GM23248 (cell line): Measurements from ENCODE around the gene GPC1. TPM values are rescaled to one million over a fixed set of nuclear protein-coding genes. Genes with fewer than 3 reads are reported as not detected.

Experiments
- DNase-seq: peaks from one replicate; pipeline ENCODE4 v3.0.0-alpha.2; 2015
- H2AFZ ChIP-seq: fragments of 200-600 bp; sonication (generic); 2 replicates; pipeline ENCODE4 v1.6.1; 2016; ENCODE audit warnings: antibody characterized with exemption
- H3F3A ChIP-seq: fragments of 200-600 bp; sonication (generic); 2 replicates; pipeline ENCODE4 v1.6.1; 2016; ENCODE audit warnings: mild to moderate bottlenecking, antibody characterized with exemption, mixed run types; ENCODE audit not compliant: insufficient read depth
- H3K27ac ChIP-seq: fragments of 200-600 bp; sonication (generic); 2 replicates; pipeline ENCODE4 v1.5.1; 2016; ENCODE audit warnings: mild to moderate bottlenecking
- H3K27me3 ChIP-seq: fragments of 200-600 bp; sonication (generic); replicated peaks from 2 replicates; pipeline ENCODE4 v1.6.1; 2016; ENCODE audit warnings: mild to moderate bottlenecking; ENCODE audit not compliant: insufficient read depth
- H3K36me3 ChIP-seq: fragments of 200-600 bp; sonication (generic); 2 replicates; pipeline ENCODE4 v1.6.1; 2016; ENCODE audit warnings: low read depth, mild to moderate bottlenecking
- H3K4me1 ChIP-seq: fragments of 200-600 bp; sonication (generic); 2 replicates; pipeline ENCODE4 v1.6.1; 2016; ENCODE audit warnings: mild to moderate bottlenecking; ENCODE audit not compliant: insufficient read depth
- H3K4me2 ChIP-seq: fragments of 200-600 bp; sonication (generic); one replicate; pipeline ENCODE4 v1.6.1; 2016; ENCODE audit warnings: mild to moderate bottlenecking; ENCODE audit not compliant: unreplicated experiment
- H3K4me3 ChIP-seq: fragments of 200-600 bp; sonication (generic); 2 replicates; pipeline ENCODE4 v1.5.1; 2016; ENCODE audit warnings: mild to moderate bottlenecking
- H3K79me2 ChIP-seq: fragments of 200-600 bp; sonication (generic); 2 replicates; pipeline ENCODE4 v1.6.1; 2016; ENCODE audit warnings: mild to moderate bottlenecking; ENCODE audit not compliant: insufficient read depth
- H3K9ac ChIP-seq: fragments of 200-600 bp; sonication (generic); 2 replicates; pipeline ENCODE4 v1.6.1; 2016; ENCODE audit warnings: mild to moderate bottlenecking
- H3K9me2 ChIP-seq: fragments of 200-600 bp; sonication (generic); 2 replicates; pipeline ENCODE4 v1.6.1; 2016; ENCODE audit warnings: mixed run types, mild to moderate bottlenecking, moderate library complexity; ENCODE audit not compliant: insufficient read depth
- H3K9me3 ChIP-seq: fragments of 200-600 bp; sonication (generic); one replicate; pipeline ENCODE4 v1.6.1; 2017; ENCODE audit warnings: low read depth
- H4K20me1 ChIP-seq: fragments of 200-600 bp; sonication (generic); 2 replicates; pipeline ENCODE4 v1.6.0; 2016; ENCODE audit not compliant: insufficient read depth
- EZH2 ChIP-seq: fragments of 200-600 bp; sonication (generic); IDR thresholded peaks from 2 replicates; pipeline ENCODE4 v1.6.1; 2018; ENCODE audit warnings: antibody characterized with exemption, mild to moderate bottlenecking; ENCODE audit not compliant: insufficient read depth, poor library complexity, severe bottlenecking
- EZH2phosphoT487 ChIP-seq: fragments of 200-600 bp; sonication (generic); IDR thresholded peaks from 2 replicates; pipeline ENCODE4 v1.6.1; 2018; ENCODE audit warnings: antibody characterized with exemption, moderate library complexity, mild to moderate bottlenecking, low read depth; ENCODE audit not compliant: insufficient read depth
- WGBS, 2 experiments: methylation state at CpG; one replicate each; pipeline ENCODE4 v1.1.6; 2015 to 2017; ENCODE audit warnings: low lambda C conversion rate in 2 of 2, low coverage in 1 of 2; ENCODE audit errors: missing lambda C conversion rate in 2 of 2; 5-methylcytosine and 5-hydroxymethylcytosine counted together
- in situ Hi-C: fragments of 300-500 bp; cut with MboI; formaldehyde crosslinking; loops from 2 replicates; pipeline ENCODE4 v1.15.0; 2020
- polyA plus RNA-seq: library from polyadenylated mRNA; unstranded; fragments of >200 nt; fragmentation: Nextera tagmentation; extraction: Ambion mirVana; gene quantifications from 2 replicates; pipeline ENCODE4 v1.2.1, GENCODE V29; 2016
- total RNA-seq: library from RNA; depleted of rRNA; stranded (reverse); fragments of >200 nt; shearing (Covaris generic); gene quantifications from 2 replicates; pipeline ENCODE4 v1.2.3, GENCODE V29; 2014

The GPC1 gene
- total and polyA plus RNA-seq, 2 experiments from 2014 or later, result 66.4 to 88.2 TPM

DNA sequence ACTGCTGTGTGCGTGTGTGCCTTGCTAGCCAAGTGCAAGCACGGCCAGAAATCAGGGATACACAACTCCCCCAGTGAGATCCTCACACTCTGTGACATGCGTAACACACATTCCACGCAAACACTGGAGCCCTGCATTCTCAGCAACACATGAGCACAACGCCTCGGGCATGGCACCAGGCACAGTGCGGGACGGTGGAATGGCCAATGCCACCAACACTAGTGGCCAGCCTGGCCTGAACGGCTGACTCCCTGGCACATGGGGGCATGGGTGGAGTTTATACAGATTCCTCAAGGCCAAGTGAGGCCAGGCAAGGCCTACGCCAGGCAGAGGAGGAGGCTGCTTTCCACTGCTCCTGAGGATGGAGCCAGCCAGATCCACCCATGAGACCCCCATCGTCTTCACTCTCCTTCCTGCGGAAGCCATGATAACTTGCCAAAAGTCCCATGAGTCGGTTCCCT, 66.1 kb downstream of the GPC1 start:
- Histone ChIP-seq H2AFZ (no peak overlapping the region), H3K27me3 (no peaks in the 10 kb centered on the region), H3K9me2 (no peaks in the 10 kb centered on the region), H3K79me2 (no peaks in the 10 kb centered on the region), H3K4me2 (no peak overlapping the region), H3K9ac (no peak overlapping the region), H3K4me1 (no peaks in the 10 kb centered on the region), H3K9me3 (no peaks in the 10 kb centered on the region), H3K36me3 (no peaks in the 10 kb centered on the region), H3F3A (no peaks in the 10 kb centered on the region), H3K27ac (no peak overlapping the region), H3K4me3 (no peak overlapping the region), H4K20me1 (no peaks in the 10 kb centered on the region)
- in situ Hi-C loops, result no loop called here
- DNase-seq, result no peak
- TF ChIP-seq EZH2 (no peak), EZH2phosphoT487 (no peak)
- 76 to 79% methylated on average over 13 of the region's 13 CpGs for WGBS, 2 experiments

DNA sequence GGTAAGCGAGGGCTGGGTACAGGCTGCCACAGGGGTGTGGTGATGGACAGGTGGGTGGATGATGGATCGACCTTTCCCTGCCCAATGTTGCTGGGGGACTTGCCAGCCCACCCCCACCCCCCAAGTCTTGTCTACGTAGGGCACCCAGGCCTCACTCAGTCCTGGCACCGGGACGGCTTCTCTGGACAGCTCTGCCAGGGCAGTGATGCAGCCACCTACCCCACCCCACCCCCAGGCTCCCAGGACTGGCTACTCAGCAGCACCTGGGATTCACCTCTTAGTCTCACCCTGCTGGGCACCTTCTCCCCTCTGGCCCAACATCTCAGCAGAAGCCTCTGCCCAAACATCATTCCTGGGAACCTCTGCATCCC, 66.6 kb downstream of the GPC1 start:
- Histone ChIP-seq H3K27ac (no peak overlapping the region), H3F3A (no peaks in the 10 kb centered on the region), H3K9ac (no peak overlapping the region), H3K36me3 (no peaks in the 10 kb centered on the region), H3K79me2 (no peaks in the 10 kb centered on the region), H3K9me2 (no peaks in the 10 kb centered on the region), H3K9me3 (no peaks in the 10 kb centered on the region), H3K4me1 (no peaks in the 10 kb centered on the region), H3K4me3 (no peak overlapping the region), H2AFZ (no peak overlapping the region), H3K27me3 (no peaks in the 10 kb centered on the region), H4K20me1 (no peaks in the 10 kb centered on the region), H3K4me2 (no peak overlapping the region)
- in situ Hi-C loops, result no loop called here
- TF ChIP-seq EZH2, result no peak
- no peak for TF ChIP-seq EZH2phosphoT487
- WGBS, 2 experiments, result 87 to 94% methylated on average over 4 to 5 of the region's 5 CpGs
- DNase-seq, result no peak

DNA sequence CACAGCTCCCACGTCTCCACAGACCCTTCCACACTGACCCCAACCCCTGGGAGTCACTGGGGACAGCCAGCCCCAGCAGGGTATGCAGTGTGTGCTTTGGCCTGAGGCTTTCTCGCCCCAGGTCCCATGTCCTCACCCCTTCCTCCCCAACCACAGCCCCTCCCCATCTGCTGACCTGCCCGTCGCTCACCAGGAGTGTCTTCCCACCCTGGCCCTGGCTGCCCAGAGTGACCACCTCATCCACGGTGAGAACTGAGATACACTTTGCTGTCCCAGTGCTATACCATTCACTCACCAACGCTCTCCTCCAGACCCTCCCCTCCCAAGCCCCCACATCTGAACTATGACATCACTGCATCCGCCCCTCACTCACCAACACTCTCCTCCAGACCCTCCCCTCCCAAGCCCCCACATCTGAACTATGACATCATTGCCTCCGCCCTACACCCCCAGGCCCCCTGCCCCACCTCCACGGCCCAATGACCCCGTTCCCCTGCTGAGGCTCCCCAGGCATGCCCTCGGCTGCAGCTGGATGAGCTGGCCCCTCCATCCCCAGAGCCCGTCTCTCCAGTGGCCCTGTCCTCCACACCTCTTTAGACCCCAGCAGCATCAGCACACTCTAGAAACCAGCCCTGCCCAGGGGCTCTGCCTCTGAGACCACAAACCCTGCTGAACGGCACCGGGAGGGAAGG, 67.1 kb downstream of the GPC1 start:
- no peaks in the 10 kb centered on the region for H3K36me3 ChIP-seq
- no peaks in the 10 kb centered on the region for H3K9me3 ChIP-seq
- in situ Hi-C loops, result no loop called here
- H3K27me3 ChIP-seq, result no peaks in the 10 kb centered on the region
- no peaks in the 10 kb centered on the region for H3F3A ChIP-seq
- no peak overlapping the region for H2AFZ ChIP-seq
- no peak overlapping the region for H3K9ac ChIP-seq
- 66 to 68% methylated on average over 7 to 14 of the region's 14 CpGs for WGBS, 2 experiments
- no peaks in the 10 kb centered on the region for H3K4me1 ChIP-seq
- no peaks in the 10 kb centered on the region for H3K79me2 ChIP-seq
- no peak overlapping the region for H3K27ac ChIP-seq
- H3K4me2 ChIP-seq, result no peak overlapping the region
- H3K4me3 ChIP-seq, result no peak overlapping the region
- H4K20me1 ChIP-seq, result no peaks in the 10 kb centered on the region
- no peaks in the 10 kb centered on the region for H3K9me2 ChIP-seq
- DNase-seq, result no peak
- TF ChIP-seq EZH2phosphoT487 (no peak), EZH2 (no peak)

DNA sequence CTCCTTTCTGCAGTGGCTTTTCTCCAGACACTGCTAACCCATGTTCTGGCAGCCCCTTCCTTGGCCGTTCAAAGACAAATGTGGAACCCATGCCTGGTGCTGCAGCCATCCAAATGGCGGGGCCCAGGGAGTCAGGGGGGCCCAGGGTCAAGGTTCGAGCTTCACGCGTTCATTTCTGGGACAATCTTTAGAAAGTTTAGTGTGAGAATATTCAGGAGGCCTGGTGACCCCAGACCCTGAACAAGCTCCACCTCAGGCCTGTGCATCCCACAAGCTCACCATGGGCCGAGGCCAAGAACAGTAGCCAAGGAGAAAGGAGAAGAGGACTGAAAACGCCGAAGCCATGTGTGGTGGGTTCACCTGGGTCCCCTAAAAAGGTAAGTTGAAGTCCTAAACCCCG, 67.9 kb downstream of the GPC1 start:
- no peak overlapping the region for H3K9ac ChIP-seq
- no peak for TF ChIP-seq EZH2
- in situ Hi-C loops, result no loop called here
- no peaks in the 10 kb centered on the region for H3K36me3 ChIP-seq
- WGBS, 2 experiments, result 79 to 83% methylated on average over 9 of the region's 9 CpGs
- no peaks in the 10 kb centered on the region for H3K9me2 ChIP-seq
- no peaks in the 10 kb centered on the region for H3K79me2 ChIP-seq
- H3K27me3 ChIP-seq, result no peaks in the 10 kb centered on the region
- no peak overlapping the region for H3K27ac ChIP-seq
- H3K4me1 ChIP-seq, result no peaks in the 10 kb centered on the region
- H3K9me3 ChIP-seq, result no peaks in the 10 kb centered on the region
- no peaks in the 10 kb centered on the region for H4K20me1 ChIP-seq
- no peak overlapping the region for H3K4me3 ChIP-seq
- H3K4me2 ChIP-seq, result no peak overlapping the region
- H3F3A ChIP-seq, result no peaks in the 10 kb centered on the region
- no peak overlapping the region for H2AFZ ChIP-seq
- DNase-seq, result no peak
